ENCODE data around the gene TBX10. TPM values are rescaled to one million over a fixed set of nuclear protein-coding genes. Genes with fewer than 3 reads are reported as not detected.

The TBX10 gene
- polyA plus RNA-seq, 1 donor (not counting 4 experiments of a cell fraction or from before 2014, with no cell fraction given), result not detected

DNA sequence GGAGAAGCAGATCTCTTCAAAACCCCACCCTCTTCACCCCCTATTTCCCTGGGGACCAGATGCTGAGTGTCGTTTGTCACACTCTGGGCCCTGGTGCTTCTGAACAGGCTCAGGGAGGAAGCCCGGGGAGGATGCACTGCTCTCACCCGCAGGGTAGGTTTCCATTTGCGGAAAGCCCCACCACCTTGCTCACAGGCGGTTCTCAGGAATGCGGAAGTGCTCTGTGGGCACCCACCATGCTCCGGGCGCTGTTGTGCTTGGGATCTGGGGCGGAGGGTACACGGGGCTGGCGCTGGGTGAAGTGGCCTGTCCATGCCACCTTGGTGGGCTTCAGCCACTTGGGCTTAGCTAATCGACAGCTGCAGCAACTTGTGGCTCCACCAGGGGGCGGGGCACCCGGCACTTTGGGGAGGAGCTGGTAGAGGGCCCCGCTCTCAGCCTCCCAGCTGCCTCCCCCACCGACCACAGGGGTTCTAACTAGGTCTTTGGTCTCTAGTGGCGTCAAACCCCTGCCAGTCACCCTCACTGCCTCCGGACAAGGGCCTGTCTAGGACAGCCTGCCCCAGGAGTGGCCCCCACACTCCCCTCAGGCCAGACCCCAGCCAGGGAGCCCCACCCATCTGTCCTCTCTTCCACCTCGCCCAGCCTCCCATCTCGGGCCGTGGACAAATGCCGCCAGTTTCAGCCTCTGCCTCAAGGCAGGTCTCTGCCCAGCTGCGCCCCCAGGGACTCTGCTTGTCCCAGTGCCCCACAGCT lies 25.4 kb downstream of the TBX10 start:
- Histone ChIP-seq H3K9me3 (ENCODE audit: control insufficient read depth, low read depth, low read length) (no peaks in the 10 kb centered on the region), H3K27ac (ENCODE audit: control insufficient read depth, insufficient read depth, low read length) (peak overlapping the region; percentile 84), H3K9me1 (ENCODE audit: control insufficient read depth, extremely low read depth, insufficient read depth, low read length) (no peaks in the 10 kb centered on the region), H2AFZ (ENCODE audit: control insufficient read depth, low read length) (peak overlapping the region; percentile 89), H3K4me1 (ENCODE audit: control insufficient read depth, extremely low read depth, insufficient read depth, low read length) (peaks cover 13% of the 10 kb centered on the region), H3K9ac (ENCODE audit: control insufficient read depth, extremely low read depth, insufficient read depth, low read length) (peak overlapping the region; percentile 81), H3K79me2 (ENCODE audit: control insufficient read depth, insufficient read depth, low read length) (no peaks in the 10 kb centered on the region), H3K36me3 (ENCODE audit: control insufficient read depth in 2 of 2, extremely low read depth in 1 of 2, insufficient read depth in 2 of 2, low read length in 2 of 2) (peaks cover 18 to 24% of the 10 kb centered on the region in 2 experiments), H4K20me1 (ENCODE audit: control insufficient read depth, extremely low read depth, insufficient read depth, low read length) (no peaks in the 10 kb centered on the region), H3K4me2 (ENCODE audit: control insufficient read depth, extremely low read depth, insufficient read depth, low read depth, low read length) (peak overlapping the region; percentile 83), H3K4me3 (ENCODE audit: control insufficient read depth in 2 of 3, extremely low read depth in 1 of 3, insufficient read depth in 2 of 3, low read depth in 1 of 3, low read length in 3 of 3) (peak overlapping the region; percentile 21 to 50 (median 38)), H3K27me3 (ENCODE audit: control insufficient read depth, extremely low read depth, insufficient read depth, low read length) (peaks cover 10% of the 10 kb centered on the region)
- no peak for TF ChIP-seq EZH2 (IDR thresholded peaks at IDR 0.05; ENCODE audit: low read length)
- TF ChIP-seq, protein P1, sequence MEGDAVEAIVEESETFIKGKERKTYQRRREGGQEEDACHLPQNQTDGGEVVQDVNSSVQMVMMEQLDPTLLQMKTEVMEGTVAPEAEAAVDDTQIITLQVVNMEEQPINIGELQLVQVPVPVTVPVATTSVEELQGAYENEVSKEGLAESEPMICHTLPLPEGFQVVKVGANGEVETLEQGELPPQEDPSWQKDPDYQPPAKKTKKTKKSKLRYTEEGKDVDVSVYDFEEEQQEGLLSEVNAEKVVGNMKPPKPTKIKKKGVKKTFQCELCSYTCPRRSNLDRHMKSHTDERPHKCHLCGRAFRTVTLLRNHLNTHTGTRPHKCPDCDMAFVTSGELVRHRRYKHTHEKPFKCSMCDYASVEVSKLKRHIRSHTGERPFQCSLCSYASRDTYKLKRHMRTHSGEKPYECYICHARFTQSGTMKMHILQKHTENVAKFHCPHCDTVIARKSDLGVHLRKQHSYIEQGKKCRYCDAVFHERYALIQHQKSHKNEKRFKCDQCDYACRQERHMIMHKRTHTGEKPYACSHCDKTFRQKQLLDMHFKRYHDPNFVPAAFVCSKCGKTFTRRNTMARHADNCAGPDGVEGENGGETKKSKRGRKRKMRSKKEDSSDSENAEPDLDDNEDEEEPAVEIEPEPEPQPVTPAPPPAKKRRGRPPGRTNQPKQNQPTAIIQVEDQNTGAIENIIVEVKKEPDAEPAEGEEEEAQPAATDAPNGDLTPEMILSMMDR (optimal IDR thresholded peaks at IDR 0.05 in 1 of 3, IDR thresholded peaks at IDR 0.05 in 1 of 3, conservative IDR thresholded peaks at IDR 0.05 in 1 of 3; ENCODE audit: extremely low read depth in 1 of 3, insufficient read depth in 2 of 3, low read length in 3 of 3), result peak; percentile 40 to 76 (median 49)
- DNase-seq (ENCODE audit: low read depth, low spot score) (no peak), FAIRE-seq (peak; percentile 43)
- dilution Hi-C loops (cut with MboI; ENCODE audit: extremely low pct_ligation_motif_present, low sequenced_read_pairs), result no loop called here

DNA sequence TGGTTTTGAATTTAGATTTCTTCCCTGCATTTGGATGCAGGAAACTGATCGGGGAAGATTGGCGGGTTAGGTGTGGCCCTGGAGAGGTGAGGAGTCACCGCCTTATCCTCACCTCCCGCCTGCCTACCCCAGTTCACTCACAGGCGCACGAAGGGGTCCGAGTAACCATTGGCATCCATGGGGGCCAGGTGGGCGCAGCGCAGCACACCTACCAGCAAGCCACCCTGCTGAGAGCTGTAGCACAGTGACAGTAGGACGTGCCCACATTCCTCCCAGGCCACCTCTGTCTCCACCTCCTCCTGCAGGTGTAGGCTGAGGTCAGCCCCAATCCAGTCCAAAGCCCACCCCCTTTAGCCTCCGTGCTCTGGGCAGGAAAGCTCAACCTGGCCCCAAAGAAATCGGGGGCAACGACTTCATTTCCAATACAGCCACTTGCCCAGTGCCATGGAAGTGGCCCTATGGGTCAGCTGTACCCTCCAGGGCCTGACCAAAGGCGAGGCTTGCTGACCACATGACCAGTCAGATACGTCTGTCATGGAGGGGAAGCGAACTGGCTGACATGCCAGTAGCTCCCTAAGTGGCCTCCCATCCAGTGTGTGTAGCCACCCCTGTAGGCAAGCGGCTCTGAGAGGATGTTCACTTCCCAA lies 26.1 kb downstream of the TBX10 start:
- peak overlapping the region; percentile 83 for H3K4me2 ChIP-seq (ENCODE audit: control insufficient read depth, extremely low read depth, insufficient read depth, low read depth, low read length)
- TF ChIP-seq EZH2 (IDR thresholded peaks at IDR 0.05; ENCODE audit: low read length), result no peak
- TF ChIP-seq, protein P1 (optimal IDR thresholded peaks at IDR 0.05 in 1 of 3, IDR thresholded peaks at IDR 0.05 in 1 of 3, conservative IDR thresholded peaks at IDR 0.05 in 1 of 3; ENCODE audit: extremely low read depth in 1 of 3, insufficient read depth in 2 of 3, low read length in 3 of 3), result no peak
- FAIRE-seq (no peak), DNase-seq (ENCODE audit: low read depth, low spot score) (no peak)
- no peaks in the 10 kb centered on the region for H3K9me1 ChIP-seq (ENCODE audit: control insufficient read depth, extremely low read depth, insufficient read depth, low read length)
- peaks cover 13% of the 10 kb centered on the region for H3K4me1 ChIP-seq (ENCODE audit: control insufficient read depth, extremely low read depth, insufficient read depth, low read length)
- peak overlapping the region; percentile 84 for H3K27ac ChIP-seq (ENCODE audit: control insufficient read depth, insufficient read depth, low read length)
- dilution Hi-C loops (cut with MboI; ENCODE audit: extremely low pct_ligation_motif_present, low sequenced_read_pairs), result no loop called here
- H2AFZ ChIP-seq (ENCODE audit: control insufficient read depth, low read length), result peak overlapping the region; percentile 89
- H4K20me1 ChIP-seq (ENCODE audit: control insufficient read depth, extremely low read depth, insufficient read depth, low read length), result no peaks in the 10 kb centered on the region
- no peaks in the 10 kb centered on the region for H3K9me3 ChIP-seq (ENCODE audit: control insufficient read depth, low read depth, low read length)
- H3K79me2 ChIP-seq (ENCODE audit: control insufficient read depth, insufficient read depth, low read length), result peaks cover 1% of the 10 kb centered on the region
- H3K4me3 ChIP-seq (ENCODE audit: control insufficient read depth in 2 of 3, extremely low read depth in 1 of 3, insufficient read depth in 2 of 3, low read depth in 1 of 3, low read length in 3 of 3), result peak overlapping the region in 1 of 3 experiments; percentile 50
- H3K9ac ChIP-seq (ENCODE audit: control insufficient read depth, extremely low read depth, insufficient read depth, low read length), result peak overlapping the region; percentile 81
- H3K36me3 ChIP-seq (ENCODE audit: control insufficient read depth in 2 of 2, extremely low read depth in 1 of 2, insufficient read depth in 2 of 2, low read length in 2 of 2), result peaks cover 23 to 28% of the 10 kb centered on the region in 2 experiments
- peaks cover 10% of the 10 kb centered on the region for H3K27me3 ChIP-seq (ENCODE audit: control insufficient read depth, extremely low read depth, insufficient read depth, low read length)

Data from keratinocyte (primary cell).